HG03060 (cell line): ENCODE data around the gene ATP6V1C2.
"Not testable (repeated sequence)": the region's sequence is repeated elsewhere in the genome, so short reads cannot be mapped to it uniquely, and the experiment has no call there.

Experiments
- ATAC-seq: cut with Tn5 transposase; IDR thresholded peaks from one replicate; pipeline ENCODE4 v1.9.1; 2021; ENCODE audit warnings: low read depth, moderate number of reproducible peaks; ENCODE audit not compliant: unreplicated experiment

ATP6V1C2 gene

DNA sequence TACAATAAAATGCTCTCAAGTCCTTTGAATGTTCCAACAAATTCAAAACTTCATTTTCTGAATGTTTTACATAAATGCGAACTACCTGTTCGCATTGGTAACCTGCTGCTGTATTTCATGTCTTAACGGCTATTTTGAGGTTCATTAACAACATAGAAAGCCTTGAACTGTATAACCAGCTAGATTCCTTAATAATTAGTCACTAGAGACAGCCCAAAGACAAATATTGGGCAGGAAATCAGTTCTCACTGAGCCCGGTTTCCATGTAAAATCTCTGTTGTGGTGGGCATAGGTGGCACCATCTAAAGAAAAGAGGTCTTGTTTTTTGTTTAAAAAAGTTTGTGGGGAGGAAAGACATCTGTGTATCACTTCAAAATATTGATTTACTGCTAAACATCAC lies 62.0 kb downstream of the ATP6V1C2 start:
- ATAC-seq = no peak

GRCh38 chr2:10784719-10785118 lies 63.3 kb downstream of the ATP6V1C2 start:
- ATAC-seq = no peak

- ATAC-seq = no peak
These were observed 63.8 kb downstream of the ATP6V1C2 start for GRCh38 chr2:10785260-10785659.

DNA sequence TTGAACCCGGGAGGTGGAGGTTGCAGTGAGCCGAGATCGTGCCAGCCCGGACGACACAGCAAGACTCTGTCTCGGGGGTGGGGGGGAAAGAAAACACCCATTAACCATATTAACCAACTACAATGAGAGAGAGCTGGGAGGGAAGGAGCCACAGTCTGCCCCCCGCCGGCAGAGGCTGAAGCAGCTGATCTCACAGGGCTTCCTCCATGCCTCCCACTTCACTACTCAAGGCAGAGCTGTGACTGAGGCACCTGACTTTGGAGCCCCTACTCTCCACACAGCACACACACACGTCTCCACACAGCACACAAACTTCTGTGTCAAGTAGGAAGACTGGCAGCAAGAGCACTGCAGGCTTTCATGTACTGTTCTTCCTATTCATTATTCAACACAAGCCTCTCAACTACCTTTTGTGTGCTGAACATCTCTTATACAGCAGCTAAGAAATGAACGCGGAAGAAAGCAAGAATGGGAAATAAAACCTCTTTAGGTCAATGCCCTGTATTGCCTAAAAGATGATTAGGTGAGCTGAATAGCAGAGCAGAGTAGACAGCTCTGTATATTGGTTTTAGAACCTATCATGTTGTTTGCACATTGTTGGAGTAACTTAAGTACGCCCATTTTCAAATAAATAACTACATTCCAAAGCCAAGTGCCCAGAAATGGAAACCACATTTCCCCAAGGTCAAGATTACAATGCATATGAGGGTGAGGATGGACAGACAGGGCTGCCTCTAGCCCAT lies 65.0 kb downstream of the ATP6V1C2 start:
- no peak for ATAC-seq

DNA sequence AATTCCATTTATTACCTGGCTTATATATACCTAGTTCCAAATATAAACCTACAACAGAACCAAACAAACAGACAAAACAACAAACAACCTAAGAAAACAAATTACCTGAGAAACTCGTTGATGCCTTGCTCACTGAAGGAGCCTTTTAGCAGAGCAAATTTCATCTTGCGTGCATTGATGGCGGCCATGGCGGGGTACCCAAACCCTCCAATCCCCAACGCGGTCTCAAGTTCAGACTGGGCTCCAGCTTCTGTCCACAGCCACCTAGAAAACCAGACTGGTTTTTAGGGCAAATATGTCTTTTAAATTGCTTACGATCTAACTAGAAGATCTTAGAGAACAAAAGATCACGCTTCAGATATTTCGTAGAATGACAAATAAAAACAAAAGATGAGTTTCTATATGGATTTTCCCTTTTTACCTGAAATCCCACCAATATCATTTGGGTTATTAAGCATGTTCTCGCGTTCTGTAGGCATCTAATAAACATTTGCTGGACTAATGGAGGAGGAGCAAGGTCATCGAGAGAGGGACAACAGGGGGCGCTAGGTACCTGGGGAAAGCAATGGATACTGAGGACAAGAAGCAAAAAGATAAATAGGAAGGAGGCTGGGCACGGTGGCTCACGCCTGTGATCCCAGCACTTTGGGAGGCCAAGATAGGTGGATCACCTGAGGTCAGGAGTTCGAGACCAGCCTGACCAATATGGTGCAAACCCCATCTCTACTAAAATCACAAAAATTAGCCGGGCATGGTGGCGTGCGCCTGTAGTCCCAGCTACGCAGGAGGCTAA lies 65.9 kb downstream of the ATP6V1C2 start:
- no peak for ATAC-seq

DNA sequence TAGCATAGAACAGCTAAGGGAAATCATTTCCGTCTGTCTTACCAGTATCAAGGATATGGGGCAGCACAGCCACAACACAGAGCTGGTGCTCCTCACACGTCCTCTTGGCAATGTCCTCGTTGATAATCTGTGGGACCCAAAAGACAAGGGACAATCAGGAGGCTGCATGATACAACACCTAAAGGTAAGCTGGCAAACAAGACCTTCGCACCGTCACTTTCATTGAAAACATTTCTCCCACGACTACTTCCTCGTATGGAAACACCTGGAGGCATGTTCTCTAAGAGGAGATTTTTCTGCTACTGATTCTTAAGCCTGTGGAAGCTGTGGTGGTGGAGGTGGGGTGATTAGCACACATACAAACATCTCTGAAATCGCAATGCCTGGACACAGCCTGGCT lies 67.4 kb downstream of the ATP6V1C2 start:
- ATAC-seq = no peak

DNA sequence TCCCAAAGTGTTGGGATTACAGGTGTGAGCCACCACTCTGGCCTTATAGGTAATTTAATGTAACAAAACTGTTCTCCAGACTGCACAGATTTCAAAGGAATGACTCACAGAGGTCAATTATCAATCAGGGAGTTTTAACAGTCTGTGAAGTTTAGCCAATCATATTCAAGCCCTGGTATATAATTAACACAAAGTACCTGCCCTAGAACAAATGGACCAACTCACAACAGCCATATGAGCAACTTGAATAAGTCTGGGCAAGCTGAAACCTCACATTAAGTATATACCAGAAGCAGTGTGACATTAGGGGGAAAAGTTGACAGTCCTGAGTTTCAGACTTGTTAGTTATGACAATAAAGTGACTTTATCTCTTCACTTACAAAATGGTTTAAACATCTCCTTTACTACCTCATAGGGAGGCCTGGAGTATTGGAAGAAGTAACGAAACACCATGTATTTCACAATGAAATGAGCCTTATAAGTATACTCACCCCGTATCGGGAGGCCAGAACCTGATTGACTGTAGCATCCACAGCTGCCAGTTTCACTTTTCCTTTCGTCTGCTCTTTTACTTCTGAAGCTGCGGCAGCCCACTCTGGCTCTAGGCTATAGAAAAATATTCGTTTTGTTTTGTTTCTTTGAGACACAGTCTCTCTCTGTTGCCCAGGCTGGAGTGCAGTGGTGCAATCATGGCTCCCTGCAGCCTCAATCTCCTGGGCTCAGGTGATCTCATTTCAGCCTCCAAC lies 69.0 kb downstream of the ATP6V1C2 start:
- ATAC-seq = no peak

DNA sequence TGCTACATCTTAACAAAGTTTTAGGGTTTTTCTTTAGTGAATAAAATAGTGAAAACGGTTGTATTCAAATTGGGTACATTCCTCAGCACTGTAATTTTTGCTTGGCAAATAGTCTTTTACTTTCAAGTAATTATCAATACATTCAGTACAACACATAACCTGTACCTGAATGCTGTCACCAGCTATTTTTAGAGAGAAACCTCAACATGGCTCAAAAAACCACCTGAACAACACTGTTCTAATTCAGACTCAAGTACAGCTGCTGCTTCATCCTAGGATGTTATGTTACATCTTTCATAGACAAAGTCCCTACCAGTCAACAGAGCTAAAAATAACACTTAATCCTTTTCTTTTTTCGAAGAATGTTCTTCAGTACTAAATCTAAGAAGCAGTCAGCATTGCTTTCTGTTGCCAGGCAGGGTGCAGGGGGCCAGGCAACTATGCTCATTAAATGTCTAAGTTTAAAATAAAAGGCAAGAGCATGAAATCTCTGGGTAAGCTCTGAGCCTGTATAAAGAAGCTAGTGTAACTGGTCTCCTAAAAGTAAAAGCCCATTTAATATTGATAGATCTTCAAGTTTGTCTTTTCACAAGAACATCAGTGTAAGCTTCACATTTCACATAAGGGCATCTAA lies 70.7 kb downstream of the ATP6V1C2 start:
- ATAC-seq = no peak

- ATAC-seq = no peak
These were observed 71.4 kb downstream of the ATP6V1C2 start for GRCh38 chr2:10792660-10793400.

DNA sequence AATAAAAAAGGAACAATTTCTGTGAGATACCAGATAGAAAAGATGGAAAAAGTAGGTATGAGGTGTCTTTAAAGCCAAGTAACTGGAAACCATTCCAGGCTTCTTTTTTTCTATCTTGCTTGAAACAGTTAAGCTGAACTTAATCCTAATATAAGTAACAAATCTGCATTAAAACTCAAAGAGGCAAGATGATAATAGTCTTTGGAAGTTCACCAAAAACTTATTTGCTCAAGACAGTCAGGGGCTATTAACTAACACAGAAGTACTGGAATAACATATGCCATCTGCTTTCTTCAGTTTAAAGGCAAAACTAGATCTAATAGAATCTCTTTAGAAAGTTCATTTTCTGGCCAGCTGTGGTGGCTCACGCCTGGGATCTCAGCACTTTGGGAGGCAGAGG lies 72.4 kb downstream of the ATP6V1C2 start:
- ATAC-seq = no peak

- ATAC-seq = no peak
These were observed 73.4 kb downstream of the ATP6V1C2 start for GRCh38 chr2:10794876-10795275.

DNA sequence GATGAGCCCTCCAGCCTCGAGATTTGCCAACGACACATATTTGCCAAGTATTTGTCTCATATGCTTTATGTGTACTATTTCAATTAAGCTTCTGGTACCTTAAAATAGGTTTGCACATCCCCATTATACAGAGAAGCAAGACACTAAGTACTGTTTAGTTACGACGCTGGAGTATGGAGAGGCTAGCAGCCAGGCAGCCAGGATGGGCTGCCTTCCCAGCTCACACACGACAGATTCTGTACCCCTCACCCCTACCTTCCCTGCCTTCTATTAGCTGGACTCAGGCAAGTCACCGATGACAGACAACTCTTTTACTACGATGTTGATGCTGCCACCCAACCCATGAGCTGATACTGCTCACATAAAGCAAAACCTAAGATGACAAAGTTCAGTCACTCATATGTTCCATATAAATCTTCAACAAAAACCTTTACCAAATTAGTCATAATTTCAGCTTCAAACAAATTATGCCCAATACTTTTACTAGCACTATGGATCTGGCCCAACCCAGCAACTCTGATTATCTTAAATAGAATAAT lies 74.1 kb downstream of the ATP6V1C2 start:
- no peak for ATAC-seq

DNA sequence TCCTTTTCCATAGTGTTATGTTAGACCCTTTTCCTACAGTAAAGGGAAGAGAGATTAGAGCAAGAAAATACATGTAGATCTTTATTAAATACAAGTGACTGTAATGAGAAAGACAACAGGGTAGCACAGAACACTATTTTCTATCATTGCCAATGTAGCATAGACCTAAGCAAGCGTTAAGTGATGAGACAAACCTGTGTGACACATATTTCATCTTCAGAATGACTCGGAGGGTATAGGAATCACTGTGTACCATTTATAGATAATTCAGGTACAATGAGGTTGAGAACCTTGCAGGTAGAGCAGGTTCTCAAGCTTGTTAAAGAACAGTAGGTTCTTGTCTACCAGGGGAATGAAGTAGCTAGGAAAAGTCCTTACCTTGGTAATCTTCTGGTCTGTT lies 75.3 kb downstream of the ATP6V1C2 start:
- no peak for ATAC-seq

DNA sequence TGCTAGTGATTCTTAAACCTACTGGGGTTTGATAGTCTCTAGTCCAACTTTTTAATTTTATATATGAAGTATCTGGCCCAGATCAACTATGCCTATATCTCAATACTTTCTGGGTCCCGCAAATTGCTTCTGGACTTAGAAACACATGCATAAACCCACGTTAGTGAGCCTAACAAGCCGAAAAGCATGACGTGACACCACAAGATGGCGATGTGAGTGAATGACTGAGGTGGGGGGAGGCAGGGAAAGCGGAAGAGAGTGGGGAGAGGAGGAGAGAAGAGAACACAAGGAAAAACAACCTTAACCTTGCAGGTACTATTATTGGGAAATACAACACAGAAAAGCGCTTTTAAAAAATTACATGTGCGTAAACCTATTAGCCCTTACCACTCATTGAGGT lies 77.4 kb downstream of the ATP6V1C2 start:
- ATAC-seq = no peak

DNA sequence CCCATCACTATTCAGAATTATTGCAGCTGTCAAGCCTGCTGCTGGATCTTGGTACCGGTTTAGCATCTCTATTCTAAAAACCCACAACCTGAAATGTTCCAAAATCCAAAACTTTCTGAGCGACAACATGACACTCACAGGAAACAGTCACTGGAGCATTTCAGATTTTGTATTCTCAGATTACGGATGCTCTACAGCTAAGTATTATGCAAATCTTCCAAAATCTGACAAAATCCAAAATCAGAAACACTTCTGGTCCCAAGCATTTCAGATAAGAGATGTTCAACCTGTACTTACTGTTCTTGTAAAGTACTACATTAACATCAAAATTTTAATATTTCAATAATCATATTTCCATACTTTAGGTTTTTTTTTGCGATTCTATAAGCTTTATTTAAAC lies 78.7 kb downstream of the ATP6V1C2 start:
- ATAC-seq = no peak

DNA sequence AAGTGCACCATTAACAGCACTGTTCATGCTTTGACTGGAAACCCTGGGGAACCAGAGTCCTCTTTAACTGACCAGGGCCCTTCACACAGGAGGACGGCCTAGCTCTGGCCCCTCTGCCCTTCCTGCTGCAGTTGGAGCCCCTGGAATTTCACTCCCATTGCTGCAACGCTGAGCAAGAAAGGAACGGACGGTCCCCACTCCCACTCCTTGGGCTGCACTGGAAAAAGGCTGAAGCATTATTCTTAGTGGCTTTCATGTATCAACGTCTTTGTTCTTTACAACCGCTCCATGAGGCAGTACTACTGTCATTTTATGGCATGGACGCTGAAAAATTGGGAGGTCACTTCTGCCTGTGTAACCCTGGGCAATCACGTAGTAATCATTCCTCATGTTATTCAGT lies 81.2 kb downstream of the ATP6V1C2 start:
- ATAC-seq = no peak

- ATAC-seq = not testable (repeated sequence)
These were observed 84.6 kb downstream of the ATP6V1C2 start for GRCh38 chr2:10805990-10806389.

DNA sequence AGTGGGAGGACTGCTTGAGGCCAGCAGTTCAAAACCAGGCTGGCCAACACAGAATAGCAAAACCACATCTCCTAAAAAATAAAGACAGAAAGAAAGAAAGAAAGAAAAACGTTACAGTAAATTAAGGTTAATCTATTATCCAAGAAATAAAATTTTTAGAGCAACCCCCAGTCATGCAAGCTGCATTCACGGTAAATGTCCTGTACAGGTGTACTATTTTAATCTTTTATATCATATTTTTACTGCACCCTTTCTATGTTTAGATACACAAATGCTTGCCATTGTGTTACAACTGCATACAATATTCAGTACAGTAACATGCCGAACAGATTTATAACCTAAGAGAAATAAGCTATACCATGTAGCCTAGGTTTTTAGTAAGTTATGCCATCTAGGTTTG lies 85.1 kb downstream of the ATP6V1C2 start:
- ATAC-seq = no peak

- ATAC-seq = peak; percentile 41
These were observed 89.1 kb downstream of the ATP6V1C2 start for GRCh38 chr2:10810202-10811161.
